BJ (cell line): Measurements from ENCODE around the gene CCDC33. TPM values are rescaled to one million over a fixed set of nuclear protein-coding genes. Genes with fewer than 3 reads are reported as not detected.

Experiments used
- CTCF ChIA-PET: fragments of 350-600 bp; formaldehyde crosslinking; extraction: SDS; loops from one replicate; lab custom pipeline; 2021; ENCODE audit warnings: antibody characterized with exemption, inconsistent platforms; lab: Yijun Ruan, JAX
- POLR2A ChIA-PET: fragments of 300-600 bp; sonication (Branson Sonifier 250); formaldehyde crosslinking; extraction: SDS; loops from one replicate; lab custom pipeline; 2021; ENCODE audit warnings: antibody characterized with exemption; lab: Charles Lee
- DNase-seq: peaks from one replicate; pipeline ENCODE4 v3.0.0-alpha.2; 2011; ENCODE audit warnings: low read depth
- H3K27me3 ChIP-seq: 2 replicates; pipeline ENCODE4 v1.6.0; 2011; ENCODE audit warnings: low read length; ENCODE audit not compliant: control insufficient read depth, insufficient read depth
- H3K36me3 ChIP-seq: 2 replicates; pipeline ENCODE4 v1.5.1; 2011; ENCODE audit warnings: low read length; ENCODE audit not compliant: control insufficient read depth, insufficient read depth
- H3K4me3 ChIP-seq: 2 replicates; pipeline ENCODE4 v1.5.1; 2011; ENCODE audit warnings: low read depth, mild to moderate bottlenecking, control low read depth, low read length
- polyA plus RNA-seq: library from polyadenylated mRNA; depleted of rRNA; stranded (reverse); fragments of >200 nt; gene quantifications from 2 replicates; pipeline ENCODE4 v1.2.3, GENCODE V29; 2011
- TF ChIP-seq, protein P1 (sequence below): IDR thresholded peaks from 2 replicates; pipeline ENCODE4 v1.5.1; 2011; ENCODE audit warnings: low read depth, mild to moderate bottlenecking, control low read depth, inconsistent platforms, low read length, moderate library complexity; ENCODE audit not compliant: insufficient read depth

The CCDC33 gene
- polyA plus RNA-seq, 1 experiment: 0.26 TPM

DNA sequence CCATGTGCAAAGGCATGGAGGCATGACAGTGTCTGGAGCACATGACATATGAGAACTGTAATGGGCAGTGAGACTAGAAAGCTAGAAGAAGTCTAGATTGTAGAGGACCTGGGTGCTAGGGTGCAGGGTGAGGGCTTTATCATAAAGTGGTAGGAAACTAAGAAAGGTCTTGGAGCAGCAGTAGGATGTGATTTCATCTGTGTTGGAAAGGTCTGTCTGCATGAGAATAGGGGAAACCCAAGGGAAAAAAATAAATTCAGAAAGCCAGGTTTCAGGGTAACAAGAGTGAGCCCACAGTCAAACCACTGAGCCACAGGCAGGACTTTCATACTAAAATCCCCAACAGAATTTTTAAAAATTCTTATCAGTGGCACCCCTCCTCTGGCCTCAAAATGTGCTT is 54.5 kb downstream of the CCDC33 start:
- Histone ChIP-seq H3K27me3 (peaks cover 2% of the 10 kb centered on the region), H3K4me3 (no peak overlapping the region), H3K36me3 (no peaks in the 10 kb centered on the region)
- no peak for DNase-seq
- POLR2A ChIA-PET: no interaction called here
- TF ChIP-seq, protein P1, sequence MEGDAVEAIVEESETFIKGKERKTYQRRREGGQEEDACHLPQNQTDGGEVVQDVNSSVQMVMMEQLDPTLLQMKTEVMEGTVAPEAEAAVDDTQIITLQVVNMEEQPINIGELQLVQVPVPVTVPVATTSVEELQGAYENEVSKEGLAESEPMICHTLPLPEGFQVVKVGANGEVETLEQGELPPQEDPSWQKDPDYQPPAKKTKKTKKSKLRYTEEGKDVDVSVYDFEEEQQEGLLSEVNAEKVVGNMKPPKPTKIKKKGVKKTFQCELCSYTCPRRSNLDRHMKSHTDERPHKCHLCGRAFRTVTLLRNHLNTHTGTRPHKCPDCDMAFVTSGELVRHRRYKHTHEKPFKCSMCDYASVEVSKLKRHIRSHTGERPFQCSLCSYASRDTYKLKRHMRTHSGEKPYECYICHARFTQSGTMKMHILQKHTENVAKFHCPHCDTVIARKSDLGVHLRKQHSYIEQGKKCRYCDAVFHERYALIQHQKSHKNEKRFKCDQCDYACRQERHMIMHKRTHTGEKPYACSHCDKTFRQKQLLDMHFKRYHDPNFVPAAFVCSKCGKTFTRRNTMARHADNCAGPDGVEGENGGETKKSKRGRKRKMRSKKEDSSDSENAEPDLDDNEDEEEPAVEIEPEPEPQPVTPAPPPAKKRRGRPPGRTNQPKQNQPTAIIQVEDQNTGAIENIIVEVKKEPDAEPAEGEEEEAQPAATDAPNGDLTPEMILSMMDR: no peak
- CTCF ChIA-PET: interaction anchor here (1.6 to 4.9 kb wide), 2 partner anchors 17 to 25 kb away, joined by 4 to 24 read pairs; no protein-coding TSS in a partner anchor

DNA sequence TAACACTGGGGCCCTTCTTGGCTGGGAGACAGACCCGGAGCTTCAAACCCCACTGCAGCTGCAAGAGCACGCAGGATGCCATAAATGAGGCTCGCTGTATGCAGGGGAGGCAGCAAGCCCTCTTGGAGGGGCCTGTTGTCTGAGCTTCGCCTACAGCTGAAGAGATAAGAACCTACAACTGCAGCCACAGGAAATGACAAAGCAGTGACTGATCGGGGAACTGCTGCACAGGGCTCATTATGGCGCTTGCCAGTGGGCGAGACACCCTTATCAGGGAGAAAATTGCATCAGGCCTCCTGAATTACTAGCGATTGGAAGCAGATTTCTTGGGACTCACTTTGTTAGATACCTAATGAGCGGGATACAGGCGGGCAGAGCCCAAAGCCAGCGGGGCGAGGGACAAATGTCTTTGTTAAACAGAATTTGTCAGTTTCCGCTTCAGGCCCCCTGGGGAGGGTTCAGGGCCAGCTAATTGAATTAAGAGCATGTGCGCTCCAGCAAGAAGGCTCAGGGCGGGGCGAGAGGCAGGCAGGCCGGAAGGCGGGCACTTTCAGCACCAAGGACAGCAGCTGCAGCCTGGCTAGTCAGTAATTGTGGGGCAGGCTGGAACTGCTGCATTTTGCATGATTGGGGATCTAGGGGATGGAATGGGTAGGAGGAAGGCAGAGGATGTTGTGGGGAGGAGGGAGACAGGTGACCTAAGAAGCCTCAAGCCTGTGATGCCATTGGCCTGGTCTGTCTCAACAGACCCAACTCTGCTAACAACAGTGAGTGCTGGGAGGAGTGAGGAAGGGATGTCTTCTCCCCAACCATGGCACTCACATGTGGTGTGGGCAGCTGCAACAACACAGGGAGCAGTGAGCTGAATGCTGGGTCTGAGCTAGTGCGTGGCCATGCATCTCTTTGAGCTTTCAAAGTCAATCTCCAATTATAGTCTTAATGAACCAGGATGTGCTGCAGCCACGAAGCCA is 55.3 kb downstream of the CCDC33 start:
- no peak overlapping the region for H3K4me3 ChIP-seq
- H3K27me3 ChIP-seq: peaks cover 5% of the 10 kb centered on the region
- no peaks in the 10 kb centered on the region for H3K36me3 ChIP-seq
- ChIA-PET POLR2A (no interaction called here), CTCF (interaction anchor here (0.5 to 4.9 kb wide), 7 partner anchors 11 to 517 kb away, joined by 3 to 24 read pairs (median 3); partner anchors contain the start of gene STRA6)
- no peak for DNase-seq
- TF ChIP-seq, protein P1: no peak

DNA sequence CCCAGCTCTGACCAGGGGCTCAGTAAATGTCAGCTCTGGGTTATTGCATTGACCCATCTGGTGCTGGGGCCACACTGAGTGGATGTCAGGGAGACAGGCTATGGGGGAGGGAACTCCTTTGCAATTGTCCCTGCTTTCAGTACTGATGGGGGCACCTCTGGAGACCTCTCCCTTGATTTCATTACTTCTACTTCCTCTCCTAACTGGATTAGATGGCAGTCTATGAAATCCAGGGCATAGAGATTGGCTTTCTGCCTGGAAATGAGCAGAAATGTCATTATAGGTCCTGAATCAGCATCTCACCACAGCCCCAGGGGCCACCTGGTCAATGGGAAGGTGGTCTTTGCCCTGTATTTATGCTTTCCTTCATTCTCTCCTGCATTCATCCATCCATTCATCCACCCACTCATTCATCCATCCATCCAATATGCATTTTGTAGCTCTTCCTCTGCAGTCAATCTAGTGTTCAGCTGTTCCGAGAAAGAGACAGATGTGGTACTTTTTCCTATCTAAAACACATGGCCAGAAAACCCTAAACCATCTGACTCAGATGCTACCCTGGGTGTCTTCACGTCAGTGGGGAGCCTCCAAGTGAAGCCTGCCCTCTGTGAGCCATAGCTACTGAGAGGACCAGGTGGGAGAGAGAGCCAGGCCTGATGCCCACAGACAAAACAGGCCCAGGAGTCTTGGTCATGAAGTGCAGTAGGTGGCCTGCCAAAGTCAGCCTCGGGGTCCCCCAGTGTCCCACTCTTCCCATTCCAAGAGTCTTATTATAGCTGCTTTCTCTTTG is 57.1 kb downstream of the CCDC33 start:
- no peaks in the 10 kb centered on the region for H3K36me3 ChIP-seq
- no peak overlapping the region for H3K4me3 ChIP-seq
- peaks cover 8% of the 10 kb centered on the region for H3K27me3 ChIP-seq
- TF ChIP-seq, protein P1: no peak
- CTCF ChIA-PET: interaction anchor here (1.0 to 4.9 kb wide), 3 partner anchors 15 to 19 kb away, joined by 3 to 24 read pairs (median 4); no protein-coding TSS in a partner anchor
- no peak for DNase-seq
- POLR2A ChIA-PET: no interaction called here

DNA sequence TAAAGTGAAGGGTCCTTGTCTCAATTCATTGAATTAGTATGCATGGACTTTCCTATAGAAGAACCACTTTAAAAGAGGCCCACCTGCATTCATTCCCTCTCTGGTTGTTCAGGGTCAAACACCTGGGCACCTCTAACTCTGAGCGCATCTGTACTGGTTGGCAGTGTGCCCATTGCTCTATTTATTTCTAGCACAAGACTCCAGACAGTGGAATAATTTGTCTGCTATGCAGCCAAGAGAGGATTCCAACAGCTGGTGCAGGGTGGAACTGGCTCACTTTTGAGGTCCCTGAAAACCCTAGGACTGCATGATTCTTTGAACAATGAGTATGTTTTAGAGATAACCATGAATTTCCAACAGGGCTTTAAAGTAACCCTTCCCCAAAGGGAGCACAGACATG is 57.9 kb downstream of the CCDC33 start:
- TF ChIP-seq, protein P1: no peak
- ChIA-PET CTCF (interaction anchor here (1.4 kb wide), 1 partner anchor 17 kb away, joined by 4 read pairs; no protein-coding TSS in a partner anchor), POLR2A (no interaction called here)
- Histone ChIP-seq H3K4me3 (no peak overlapping the region), H3K36me3 (no peaks in the 10 kb centered on the region), H3K27me3 (peaks cover 10% of the 10 kb centered on the region; the same call in 1 of the 2 replicates)
- DNase-seq: no peak
